Hindlimb muscle (tissue), 1 donor: ENCODE data around the gene ATXN7L1. TPM values are rescaled to one million over a fixed set of nuclear protein-coding genes. Genes with fewer than 3 reads are reported as not detected.
"Not testable (repeated sequence)": the region's sequence is repeated elsewhere in the genome, so short reads cannot be mapped to it uniquely, and the experiment has no call there.

Experiments
- DNase-seq: peaks from one replicate; pipeline ENCODE4 v3.0.0-alpha.2; 2013
- polyA plus RNA-seq: library from polyadenylated mRNA; unstranded; fragments of 120-200 nt; gene quantifications from one replicate; pipeline ENCODE4 v1.2.1, GENCODE V29; 2013; ENCODE audit not compliant: insufficient read length

The ATXN7L1 gene
- polyA plus RNA-seq, 1 donor, result 7.5 TPM

DNA sequence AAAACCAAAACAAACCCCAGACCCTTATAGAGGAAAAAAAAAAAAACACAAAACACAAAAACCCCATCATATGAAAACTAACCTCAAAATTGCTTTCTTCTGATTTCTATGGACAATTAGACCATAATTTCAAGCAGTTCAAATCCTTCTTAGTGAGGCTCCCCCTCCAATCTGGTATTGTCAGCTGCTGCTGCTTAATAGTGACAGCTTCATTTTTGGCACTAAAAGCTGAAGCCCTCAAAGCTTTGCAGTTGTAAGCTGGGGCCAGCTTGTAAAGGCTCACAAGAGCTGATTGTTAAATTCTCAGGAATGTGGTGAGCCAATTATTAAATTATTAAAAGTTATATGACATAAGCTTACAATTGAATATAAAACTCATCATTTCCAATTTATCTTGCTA, 21.9 kb downstream of the ATXN7L1 start:
- DNase-seq, result no peak

DNA sequence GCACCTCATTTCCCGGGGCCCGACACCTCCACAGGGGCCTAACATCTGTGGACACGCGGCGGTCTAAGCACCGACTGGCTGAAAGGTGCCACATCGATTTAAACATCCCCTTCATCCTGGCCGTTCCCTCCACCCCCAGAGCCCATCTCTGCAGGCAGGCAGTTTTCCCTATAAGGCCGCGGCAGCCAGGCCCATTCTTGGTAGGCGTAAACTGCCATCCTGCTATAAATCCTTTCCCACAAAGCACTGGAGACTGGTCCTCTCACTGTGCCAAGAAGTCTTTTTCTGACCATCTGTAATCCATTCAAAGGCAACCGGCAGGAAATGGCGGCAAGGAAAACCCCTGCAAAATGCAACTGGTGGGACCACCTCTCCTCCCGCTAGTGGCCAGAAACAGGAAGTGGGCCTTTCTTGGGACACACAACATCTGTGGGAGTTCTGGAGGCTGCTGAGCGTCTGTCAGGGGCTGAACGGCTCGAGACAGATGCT, 22.4 kb downstream of the ATXN7L1 start:
- DNase-seq, result peak; percentile 51

DNA sequence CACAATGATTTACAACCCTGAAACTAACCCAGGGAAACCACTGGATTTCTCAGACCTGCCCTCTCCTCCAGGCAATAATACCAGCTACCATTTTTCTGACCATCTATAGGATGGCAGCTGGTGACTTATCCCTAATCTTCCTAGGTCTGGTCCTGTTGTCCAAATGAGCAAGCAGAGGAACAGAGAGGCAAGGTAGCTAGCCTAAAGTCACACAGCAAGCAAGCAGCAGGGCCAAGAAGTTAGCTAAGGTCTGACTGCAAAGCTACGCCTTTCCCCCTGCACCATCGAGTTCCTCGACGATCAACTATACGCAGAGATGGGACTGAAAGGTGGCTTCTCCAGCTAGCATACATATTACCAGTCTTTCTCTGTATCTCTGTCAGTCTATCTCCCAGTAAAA, 25.3 kb downstream of the ATXN7L1 start:
- DNase-seq, result no peak

DNA sequence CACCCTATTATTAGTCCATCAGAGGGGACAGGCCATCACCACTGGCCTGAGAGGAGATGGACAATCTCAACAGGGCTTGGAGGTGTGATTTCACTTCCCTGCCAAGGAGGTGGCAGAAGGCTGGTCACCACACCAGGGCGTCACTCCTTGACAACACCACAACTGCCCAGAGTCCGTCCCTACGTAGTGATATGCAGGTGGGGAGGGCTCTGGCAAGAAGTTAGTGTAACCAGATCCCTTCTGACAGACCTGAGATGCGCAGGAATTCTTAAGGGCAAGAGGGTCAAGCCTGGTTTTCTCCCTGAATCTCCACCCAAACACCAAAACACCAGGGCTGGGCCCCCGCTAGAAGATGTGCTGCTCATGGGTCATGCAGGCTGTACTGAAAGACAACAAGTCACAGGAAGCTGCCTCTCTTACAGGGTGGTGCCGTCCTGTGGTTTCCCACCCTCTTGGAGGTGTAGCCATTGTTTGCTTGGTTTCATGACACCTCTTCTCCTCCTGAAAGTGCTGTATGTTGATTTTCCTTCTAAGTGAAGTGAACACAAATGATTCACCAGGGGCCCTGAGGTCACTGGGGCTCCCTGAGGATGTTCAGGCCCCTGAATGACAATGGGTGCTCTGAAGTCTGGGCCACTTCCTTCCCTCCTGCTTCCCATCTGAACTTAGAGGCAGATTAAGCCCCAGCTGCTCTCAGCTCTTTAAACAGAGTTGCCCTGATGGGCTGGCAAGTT, 27.1 kb downstream of the ATXN7L1 start:
- no peak for DNase-seq

DNA sequence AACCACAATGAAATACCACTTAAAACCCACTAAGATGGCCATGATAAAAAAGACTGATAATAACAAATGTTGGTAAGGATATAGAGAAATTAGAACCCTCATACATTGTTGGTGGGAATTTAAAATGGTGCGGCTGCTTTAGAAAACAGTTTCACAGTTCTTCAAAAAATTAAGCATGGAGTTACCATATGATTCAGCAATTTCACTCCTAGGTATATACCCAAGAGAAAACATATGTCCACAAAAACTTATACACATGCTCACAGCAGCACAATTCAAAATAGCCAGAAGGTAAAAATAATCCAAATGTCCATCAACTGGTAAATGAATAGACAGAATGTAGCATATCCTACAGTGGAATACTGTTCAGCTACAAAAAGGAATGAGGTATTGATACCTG, 30.0 kb downstream of the ATXN7L1 start:
- no peak for DNase-seq

DNA sequence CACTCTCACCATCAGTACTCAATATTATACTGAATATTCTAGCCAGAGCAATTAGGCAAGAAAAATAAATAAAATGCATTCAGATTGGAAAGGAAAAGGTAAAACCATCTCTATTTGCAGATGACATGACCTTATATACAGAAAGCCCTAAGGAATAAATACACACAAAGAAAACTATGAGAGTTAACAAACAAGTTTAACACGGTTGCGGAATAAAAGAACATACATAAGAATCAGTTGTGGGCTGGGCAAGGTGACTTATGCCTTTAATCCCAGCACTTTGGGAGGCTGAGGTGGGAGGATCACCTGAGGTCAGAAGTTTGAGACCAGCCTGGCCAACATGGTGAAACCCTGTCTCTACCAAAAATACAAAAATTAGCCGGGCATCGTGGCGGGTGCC, 31.7 kb downstream of the ATXN7L1 start:
- DNase-seq, result not testable (repeated sequence)

DNA sequence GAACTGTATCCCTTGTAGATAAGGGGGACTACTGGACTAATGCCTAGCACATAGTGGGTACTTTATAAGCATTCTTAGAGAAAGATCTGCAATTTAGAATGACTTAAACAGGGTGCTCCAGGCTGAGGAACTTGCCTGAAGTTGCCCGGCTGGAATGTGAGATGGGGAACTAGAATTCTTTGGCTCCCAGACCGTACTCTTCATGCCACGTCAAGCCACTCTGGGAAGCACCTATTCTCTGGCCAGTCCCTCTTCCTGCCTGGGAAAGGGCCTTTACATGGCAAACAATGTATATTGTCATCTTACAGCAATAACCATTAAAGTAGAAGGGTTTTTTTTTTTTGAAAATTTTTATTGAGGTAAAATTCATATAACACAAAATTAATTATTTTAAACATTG, 34.5 kb downstream of the ATXN7L1 start:
- DNase-seq, result no peak

DNA sequence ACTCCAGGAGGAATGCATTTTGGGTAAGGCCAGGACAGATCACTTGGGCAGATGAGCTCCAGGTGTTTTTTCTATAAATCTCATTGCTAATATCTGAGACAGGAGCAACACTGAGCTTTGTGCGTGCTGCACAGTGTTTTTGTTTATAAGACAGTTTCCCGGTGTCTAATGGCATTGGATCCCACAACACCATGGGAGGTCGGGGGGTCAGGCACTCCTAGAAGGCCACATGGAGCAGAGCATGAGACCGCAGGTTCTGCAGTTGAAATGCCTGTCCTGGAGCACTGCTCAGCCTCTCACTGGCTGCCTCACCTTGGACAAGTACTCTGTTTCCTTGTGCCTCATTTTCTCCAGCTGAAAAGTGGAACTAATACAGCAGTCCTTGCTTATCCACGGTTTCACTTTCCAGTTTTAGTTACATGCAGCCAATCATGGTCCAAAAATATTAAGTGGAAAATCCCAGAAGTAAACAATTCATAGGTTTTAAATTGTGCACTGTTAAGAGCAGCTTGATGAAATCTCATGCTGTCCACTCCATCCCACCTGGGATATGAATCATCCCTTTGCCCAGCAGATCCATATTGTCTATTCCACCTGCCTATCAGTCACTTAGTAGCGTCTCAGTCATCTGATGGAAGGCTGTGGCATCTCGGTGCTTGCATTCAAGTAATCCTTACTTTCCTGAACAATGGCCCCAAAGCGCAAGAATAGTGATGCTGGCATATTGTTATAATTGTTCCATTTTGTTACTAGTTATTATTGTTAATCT, 35.2 kb downstream of the ATXN7L1 start:
- no peak for DNase-seq

DNA sequence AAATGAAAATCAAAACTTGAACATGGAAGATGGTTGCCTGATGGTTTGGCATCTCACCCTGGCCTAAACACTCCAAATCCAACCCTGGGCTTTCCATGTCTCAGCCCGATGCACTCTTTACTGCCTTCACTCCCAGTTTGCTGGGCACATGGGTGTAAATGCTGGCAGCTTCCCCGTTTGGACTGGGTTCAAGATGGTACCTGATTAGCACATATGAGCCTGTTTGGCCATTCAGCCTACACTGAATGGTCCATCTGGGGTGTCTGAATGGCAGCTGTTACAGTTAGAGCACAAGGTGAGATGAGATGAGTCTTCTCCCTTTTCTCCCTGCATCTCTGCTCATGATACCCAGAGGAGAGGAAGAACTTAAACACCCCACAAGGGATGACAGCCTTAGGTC, 37.1 kb downstream of the ATXN7L1 start:
- no peak for DNase-seq

DNA sequence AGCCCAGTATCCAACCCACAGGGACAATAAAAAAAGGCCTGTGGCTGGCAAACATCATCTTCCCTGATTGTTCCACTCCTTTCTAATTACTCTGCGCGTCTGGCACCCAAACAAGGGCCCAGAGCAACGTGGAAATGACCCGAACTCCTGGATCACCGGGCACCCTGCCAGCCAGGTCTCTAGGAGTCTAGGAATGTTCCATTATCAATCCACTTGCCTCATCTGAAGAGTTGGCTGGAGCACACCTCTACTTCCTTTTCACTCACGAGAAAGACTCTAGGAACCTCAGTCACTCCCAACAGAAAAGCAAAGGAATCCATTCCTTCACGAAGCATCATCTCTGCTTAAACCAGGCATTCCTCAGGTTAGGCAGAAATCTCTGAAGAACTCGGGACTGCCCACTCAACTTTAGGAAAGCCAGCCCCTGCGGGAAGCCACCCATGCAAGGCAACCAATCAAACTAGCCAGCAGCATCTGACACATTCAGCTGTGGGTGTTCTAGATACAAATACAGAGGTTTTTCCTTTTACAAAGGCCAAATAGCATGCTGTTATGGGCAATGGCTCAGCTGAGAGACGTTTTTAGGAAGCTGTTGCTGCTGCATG, 37.7 kb downstream of the ATXN7L1 start:
- DNase-seq, result peak; percentile 35

DNA sequence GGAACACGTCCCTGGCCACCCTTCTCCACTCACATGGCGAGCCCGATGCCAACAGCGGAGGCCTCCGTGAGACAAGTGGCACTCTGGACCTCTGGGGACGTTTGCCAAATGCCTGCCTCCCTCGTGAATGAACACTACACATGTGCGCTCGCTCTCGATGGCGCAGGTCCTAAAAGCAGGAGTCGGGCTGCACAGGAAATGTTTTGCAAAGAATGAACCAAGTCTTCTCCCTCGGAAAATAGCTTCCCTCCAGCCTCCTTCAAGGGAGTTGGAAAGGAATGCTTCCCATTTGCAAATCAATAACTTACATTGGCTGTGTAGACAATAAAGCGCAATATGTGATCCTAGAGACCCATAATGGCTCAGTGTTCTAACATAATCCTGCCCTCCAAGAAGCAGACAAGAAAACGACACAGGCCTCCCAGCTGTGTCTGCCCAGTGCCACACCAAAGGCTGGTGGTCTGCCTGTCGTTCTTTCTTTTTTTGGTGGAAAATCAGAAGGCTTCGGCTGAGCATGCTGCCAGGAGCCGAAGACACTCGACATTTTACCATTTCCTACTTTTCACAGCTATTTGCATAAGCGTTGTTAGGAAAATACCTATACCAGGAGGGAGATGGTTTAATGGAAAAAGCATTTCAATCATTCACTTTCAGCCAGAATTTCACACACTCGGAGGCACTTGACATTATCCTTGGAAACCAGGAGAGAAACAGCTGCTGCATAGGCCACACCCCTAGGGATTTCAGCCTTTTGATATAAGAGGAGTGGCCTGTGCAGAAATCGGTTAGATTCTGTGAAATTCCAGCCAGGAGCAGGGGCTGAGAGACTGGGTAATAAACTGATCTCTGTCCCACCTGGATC, 38.4 kb downstream of the ATXN7L1 start:
- peak; percentile 40 for DNase-seq

DNA sequence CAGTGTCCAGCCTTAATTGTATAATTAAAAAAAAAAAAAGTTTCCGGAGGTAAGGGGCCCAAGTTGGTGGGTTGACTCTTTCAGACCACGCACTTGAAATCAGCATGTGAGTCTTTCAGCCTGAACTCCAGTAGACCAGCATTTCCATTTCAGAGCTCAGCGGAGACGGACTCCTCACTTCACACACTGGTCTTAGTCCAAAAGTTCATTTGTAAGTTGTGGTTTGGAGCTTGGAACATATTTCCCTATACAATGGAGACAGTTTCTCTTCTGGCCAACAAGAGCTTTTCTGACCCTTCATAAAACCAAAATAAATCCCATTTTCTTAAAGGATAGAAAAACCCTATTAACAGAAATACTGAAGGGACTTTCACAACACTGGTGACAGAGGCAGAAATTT, 41.0 kb downstream of the ATXN7L1 start:
- no peak for DNase-seq

DNA sequence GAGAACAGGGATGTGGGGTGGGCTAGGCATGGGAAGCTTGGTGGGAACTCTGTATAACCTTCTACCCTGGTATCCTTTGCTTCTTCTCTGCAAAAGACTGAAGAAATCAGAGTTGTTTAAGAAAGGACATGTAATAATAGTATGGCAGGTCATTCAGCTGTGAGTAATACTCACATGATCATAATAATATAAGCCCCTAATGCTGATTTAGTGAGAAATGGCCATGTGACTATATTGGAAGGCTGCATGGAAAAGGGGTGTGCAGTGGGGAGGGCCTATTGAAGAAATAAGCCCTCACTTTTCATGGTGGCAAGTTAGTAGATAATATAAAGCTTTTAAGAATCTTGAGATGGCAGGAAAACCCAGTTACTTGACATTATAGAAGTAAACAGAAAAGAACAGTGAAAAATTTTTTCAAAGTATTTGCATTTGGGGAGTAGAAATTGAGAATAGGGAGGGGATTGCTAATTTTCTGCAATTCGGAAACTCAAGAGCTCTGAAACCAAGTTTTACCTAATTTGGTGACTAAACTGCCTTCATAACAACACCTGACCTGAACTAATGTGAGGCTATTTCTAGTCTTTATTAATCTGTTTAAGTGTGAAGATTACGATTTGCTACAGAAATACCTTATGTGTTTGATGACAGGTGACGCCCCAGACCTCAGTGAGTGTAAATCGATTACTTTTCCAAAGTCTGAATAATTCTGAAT, 44.4 kb downstream of the ATXN7L1 start:
- no peak for DNase-seq

DNA sequence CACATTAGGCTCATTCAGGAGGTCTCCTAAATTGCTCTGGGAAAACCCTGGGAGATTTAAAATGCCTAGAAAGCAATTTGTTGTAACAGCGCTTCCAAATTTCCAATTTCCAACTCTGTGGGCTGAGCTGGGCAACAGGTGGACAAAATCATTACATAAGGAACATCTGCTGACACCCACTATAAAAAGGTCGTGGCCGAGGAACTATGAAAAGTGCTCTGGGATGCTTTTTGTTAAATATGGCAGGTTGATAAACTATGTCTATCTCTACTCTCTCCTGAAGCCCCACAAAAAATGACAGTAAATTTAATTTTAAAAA, 45.1 kb downstream of the ATXN7L1 start:
- no peak for DNase-seq

DNA sequence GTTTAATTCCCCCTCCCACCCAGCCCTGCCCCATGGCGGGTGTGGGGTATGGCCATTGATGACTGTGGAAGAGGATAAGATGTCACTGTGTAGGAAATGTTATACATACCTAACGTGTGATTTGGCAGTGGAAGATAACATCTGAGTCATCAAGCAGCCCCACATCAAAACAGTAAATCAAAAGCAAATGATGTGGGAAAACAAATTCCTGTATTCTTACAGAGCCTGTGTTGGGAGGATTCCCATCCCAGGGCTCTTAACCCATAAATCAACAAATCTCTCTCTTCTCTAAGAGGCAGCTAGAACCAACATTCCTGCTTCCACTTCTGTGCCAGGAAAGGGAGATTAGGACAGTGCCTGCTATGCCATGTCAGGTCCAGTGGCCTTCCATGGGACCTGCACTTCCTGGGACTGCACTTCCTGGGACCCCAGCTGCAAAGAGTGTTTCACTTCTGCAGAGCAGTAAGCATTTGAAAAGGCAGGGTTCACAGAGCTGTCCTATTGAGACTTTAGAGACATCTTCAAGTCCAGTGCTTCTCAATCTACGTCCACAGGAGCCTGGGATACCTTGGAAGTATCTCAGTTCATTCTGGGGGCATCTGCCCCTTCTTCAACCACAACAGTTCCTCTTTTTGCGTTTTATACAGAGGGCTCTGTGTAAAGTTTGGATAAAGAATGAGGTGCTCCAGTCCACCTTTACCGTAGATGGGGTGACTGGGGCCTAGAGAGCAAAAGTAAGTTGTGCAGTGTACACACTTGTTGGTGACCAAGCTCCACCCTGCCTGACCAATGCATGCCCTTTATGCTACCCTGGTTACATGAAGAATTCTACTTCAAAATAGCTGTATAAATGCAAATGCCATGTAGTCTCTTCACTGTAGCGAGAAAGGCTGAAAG, 45.7 kb downstream of the ATXN7L1 start:
- no peak for DNase-seq

DNA sequence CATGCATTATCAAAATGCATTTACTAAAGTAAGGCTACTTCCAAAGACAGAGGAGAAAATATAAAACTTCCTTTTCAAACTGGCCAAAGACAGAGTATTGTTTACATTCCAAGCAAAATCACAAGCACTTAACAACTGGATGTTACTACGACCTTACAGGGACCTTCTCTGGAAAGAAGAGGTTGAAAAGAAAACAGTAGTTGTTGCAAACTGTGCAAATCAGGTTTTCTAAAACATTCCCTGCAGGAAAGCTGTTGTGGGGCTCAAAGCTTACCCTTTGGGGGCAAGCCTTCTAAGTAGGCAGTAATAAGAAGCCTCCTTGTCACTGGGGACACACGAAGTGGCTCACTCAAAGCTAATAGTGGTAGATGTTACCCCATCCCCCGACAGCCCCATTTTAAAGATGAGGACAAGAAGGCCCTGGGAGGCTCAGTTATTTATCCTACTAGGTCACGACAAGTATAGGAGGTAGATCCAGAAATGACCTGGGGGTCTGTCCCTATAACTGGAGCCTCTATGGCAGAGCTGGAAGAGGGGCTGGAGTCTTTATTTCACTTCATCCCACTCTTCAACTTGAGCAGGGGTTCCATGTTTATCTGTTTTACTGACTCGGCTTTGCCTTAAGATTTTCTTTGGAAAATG, 46.6 kb downstream of the ATXN7L1 start:
- no peak for DNase-seq

DNA sequence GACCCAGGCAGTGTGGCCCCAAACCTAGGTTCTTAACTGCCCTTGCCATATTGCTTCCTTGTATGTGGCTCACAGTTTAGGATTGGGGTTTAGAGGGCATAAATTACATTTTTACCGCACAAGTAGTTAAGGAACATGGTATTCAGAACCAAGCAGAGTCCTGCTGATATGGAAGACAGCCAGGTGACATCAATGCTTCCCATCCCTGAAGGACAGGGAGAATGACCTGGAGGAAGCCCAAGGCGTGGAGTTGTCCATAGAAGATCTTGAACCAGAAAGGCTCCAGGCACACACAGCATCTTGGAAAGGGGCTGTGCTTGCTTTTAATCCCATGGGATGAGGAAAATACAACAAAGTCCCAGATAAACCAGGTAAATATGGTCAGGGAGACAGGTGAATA, 48.3 kb downstream of the ATXN7L1 start:
- no peak for DNase-seq

DNA sequence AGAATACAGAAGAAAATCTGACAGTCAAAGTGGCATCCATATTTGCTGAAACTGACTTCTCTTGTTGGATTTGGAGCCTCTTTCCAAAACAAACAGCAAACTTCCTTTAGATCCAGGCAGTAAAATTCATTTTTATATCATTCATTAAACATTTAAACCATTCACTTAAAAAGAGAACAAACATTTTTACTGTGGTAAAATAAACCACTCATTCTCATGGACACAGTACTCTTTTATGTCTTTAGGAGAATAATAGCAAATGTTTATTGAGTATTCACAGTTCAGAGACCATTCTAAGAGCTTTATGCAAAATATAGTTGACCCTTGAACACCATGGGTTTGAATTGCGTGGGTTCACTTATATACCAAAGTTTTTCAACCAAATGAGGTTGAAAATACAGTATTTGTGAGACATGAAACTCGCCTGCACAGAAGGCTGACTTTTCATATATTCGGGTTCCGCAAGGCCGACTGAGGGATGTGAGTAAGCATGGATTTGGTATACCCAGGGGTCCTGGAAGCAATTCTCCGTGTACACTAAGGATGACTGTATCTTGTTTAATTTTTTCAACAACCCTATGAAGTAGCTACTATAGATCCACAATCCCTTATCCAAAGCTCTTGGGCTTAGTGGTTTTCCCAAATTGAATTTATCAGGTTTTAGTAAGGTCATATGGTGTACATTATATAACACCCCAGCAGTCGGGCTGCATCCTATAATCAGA, 49.1 kb downstream of the ATXN7L1 start:
- DNase-seq, result no peak

DNA sequence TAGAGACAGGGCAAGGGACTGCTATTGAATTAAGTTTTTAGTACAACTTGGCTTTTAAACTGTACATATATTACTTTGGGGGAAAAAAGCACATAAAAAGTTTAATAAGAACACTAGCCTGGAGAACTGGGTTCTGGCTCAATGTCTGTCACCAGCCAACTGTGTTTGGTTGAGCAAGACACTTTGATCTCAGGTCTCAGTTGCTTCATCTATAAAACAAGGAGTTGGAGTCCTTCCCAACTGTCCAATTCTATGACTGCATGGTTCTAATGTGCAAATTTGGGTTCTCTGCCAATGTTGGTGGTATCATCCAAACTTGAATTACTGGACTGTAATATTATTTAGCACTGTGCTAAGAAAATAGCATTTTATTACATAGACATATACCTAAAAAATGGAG, 50.3 kb downstream of the ATXN7L1 start:
- DNase-seq, result no peak

DNA sequence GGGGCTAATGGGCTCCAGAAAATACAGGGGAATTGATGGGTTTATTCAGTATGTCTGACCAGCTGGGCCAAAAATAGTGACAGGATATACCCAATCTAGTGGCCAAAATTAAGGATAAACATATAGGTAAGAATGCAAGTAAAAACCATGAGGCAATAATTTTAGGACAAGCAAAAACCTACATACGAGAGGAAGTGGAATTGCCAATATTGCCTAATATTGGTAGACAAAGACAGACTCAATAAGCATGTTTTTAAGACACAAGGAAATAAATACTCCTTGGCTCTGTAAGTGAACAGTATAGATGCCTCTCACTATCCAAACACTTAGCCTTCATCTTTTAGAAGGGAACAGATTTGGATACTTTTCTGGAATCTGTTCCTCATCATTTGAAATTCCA, 51.0 kb downstream of the ATXN7L1 start:
- no peak for DNase-seq
